Fibroblast of pulmonary artery (primary cell): ENCODE measurements around the gene SPATA32.

ENCODE experiments used
- DNase-seq: peaks from one replicate; pipeline ENCODE4 v3.0.0-alpha.2; 2010; ENCODE audit warnings: low read depth
- H3K4me3 ChIP-seq: replicated peaks from 2 replicates; pipeline ENCODE4 v1.5.1; 2011; ENCODE audit warnings: low read depth, mild to moderate bottlenecking, control low read depth, low read length, moderate library complexity
- CTCF ChIP-seq: IDR thresholded peaks from 2 replicates; pipeline ENCODE4 v1.5.1; 2011; ENCODE audit warnings: mild to moderate bottlenecking, control low read depth, low read length, inconsistent platforms; ENCODE audit errors: missing control alignments

The SPATA32 gene

GRCh38 chr17:45269912-45270311, 8.0 kb upstream of the SPATA32 start:
- no peak overlapping the region for H3K4me3 ChIP-seq
- DNase-seq: no peak
- TF ChIP-seq CTCF: no peak

GRCh38 chr17:45267436-45268055, 5.7 kb upstream of the SPATA32 start:
- no peak overlapping the region for H3K4me3 ChIP-seq
- DNase-seq: no peak
- no peak for TF ChIP-seq CTCF

GRCh38 chr17:45266372-45266926, 4.6 kb upstream of the SPATA32 start:
- TF ChIP-seq CTCF: no peak
- no peak for DNase-seq
- no peak overlapping the region for H3K4me3 ChIP-seq

- no peak for TF ChIP-seq CTCF
- peak; percentile 65 for DNase-seq
- H3K4me3 ChIP-seq: no peak overlapping the region
These were observed 3.9 kb upstream of the SPATA32 start for GRCh38 chr17:45265821-45266220.

GRCh38 chr17:45264988-45265387, 3.1 kb upstream of the SPATA32 start:
- no peak for TF ChIP-seq CTCF
- no peak overlapping the region for H3K4me3 ChIP-seq
- no peak for DNase-seq

GRCh38 chr17:45264430-45264829, 2.5 kb upstream of the SPATA32 start:
- no peak for DNase-seq
- no peak overlapping the region for H3K4me3 ChIP-seq
- TF ChIP-seq CTCF: no peak

- DNase-seq: no peak
- no peak for TF ChIP-seq CTCF
These were observed 1.6 kb upstream of the SPATA32 start for GRCh38 chr17:45263477-45263860.

More at GRCh38 chr17:45263477-45263860, 1.6 kb upstream of the SPATA32 start:
- no peak overlapping the region for H3K4me3 ChIP-seq
